ENCODE measurements around the gene SMIM44.

DNA sequence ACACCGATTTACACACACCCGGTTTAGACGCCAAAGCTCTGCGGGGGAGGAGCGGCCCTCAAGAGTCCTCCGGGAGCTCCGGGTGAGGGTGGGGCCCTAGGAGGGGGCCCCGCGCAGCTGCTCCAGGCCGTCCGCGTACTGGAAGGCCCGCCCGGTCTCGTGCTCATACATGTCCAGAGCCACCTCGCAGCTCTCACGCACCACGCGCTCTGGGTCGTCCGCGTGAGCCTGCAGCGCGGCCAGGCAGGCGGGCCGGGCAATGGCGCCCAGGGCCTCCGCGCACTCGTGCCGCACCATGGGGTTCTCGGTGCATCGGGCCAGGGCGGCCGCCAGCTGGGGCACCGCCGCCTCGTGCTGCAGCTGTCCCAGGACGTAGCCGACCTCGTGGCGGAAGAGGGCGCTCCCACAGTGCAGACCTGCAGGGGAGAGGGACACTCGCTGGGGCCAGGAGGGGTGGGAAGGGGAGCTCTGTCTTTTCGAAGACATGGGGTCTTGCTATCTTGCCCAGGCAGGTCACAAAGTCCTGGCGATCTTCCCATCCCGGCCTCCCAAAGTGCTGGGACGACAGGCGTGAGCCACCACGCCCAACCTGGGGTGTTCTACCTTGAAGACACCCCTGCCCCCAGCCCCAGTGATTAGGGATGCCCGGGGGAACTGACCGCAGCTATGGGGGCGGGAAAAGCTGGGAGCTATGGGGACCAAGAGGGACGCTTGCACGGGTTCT is 8.3 kb upstream of the SMIM44 start:
- TF ChIP-seq, protein P1, sequence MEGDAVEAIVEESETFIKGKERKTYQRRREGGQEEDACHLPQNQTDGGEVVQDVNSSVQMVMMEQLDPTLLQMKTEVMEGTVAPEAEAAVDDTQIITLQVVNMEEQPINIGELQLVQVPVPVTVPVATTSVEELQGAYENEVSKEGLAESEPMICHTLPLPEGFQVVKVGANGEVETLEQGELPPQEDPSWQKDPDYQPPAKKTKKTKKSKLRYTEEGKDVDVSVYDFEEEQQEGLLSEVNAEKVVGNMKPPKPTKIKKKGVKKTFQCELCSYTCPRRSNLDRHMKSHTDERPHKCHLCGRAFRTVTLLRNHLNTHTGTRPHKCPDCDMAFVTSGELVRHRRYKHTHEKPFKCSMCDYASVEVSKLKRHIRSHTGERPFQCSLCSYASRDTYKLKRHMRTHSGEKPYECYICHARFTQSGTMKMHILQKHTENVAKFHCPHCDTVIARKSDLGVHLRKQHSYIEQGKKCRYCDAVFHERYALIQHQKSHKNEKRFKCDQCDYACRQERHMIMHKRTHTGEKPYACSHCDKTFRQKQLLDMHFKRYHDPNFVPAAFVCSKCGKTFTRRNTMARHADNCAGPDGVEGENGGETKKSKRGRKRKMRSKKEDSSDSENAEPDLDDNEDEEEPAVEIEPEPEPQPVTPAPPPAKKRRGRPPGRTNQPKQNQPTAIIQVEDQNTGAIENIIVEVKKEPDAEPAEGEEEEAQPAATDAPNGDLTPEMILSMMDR (IDR thresholded peaks at IDR 0.05): no peak
- TF ChIP-seq POLR2A (IDR thresholded peaks at IDR 0.05): no peak
- no peak for TF ChIP-seq EP300 (IDR thresholded peaks at IDR 0.05)
- no peak for TF ChIP-seq POLR2AphosphoS5 (IDR thresholded peaks at IDR 0.05)
